ENCODE results near the gene PSKH1.

The PSKH1 gene

GRCh38 chr16:67871256-67871655 lies 21.8 kb upstream of the PSKH1 start:
- Mint-ChIP-seq H3K4me3 (peak overlapping the region; percentile 21 to 97 (median 96)), H3K27ac (peak overlapping the region in 1 of 3 experiments; percentile 68), H3K36me3 (ENCODE audit: low read depth) (peaks cover 30% of the 10 kb centered on the region), H3K27me3 (ENCODE audit: low read depth) (no peaks in the 10 kb centered on the region), H3K9me3 (no peaks in the 10 kb centered on the region), H3K4me1 (peaks cover 22% of the 10 kb centered on the region)
- no peak for TF ChIP-seq CTCF (IDR thresholded peaks at IDR 0.05; ENCODE audit: unreplicated experiment in 3 of 3)

- peaks cover 29% of the 10 kb centered on the region for H3K36me3 Mint-ChIP-seq (ENCODE audit: low read depth)
- peak overlapping the region; percentile 91 to 97 (median 96) for H3K4me3 Mint-ChIP-seq
- TF ChIP-seq CTCF (IDR thresholded peaks at IDR 0.05; ENCODE audit: unreplicated experiment in 3 of 3): no peak
- H3K9me3 Mint-ChIP-seq: no peaks in the 10 kb centered on the region
- peaks cover 22% of the 10 kb centered on the region for H3K4me1 Mint-ChIP-seq
- H3K27me3 Mint-ChIP-seq (ENCODE audit: low read depth): no peaks in the 10 kb centered on the region
- H3K27ac Mint-ChIP-seq: peak overlapping the region; percentile 17 to 68 (median 52)
Observed at GRCh38 chr16:67872131-67872630, 20.9 kb upstream of the PSKH1 start.

GRCh38 chr16:67872631-67873434 lies 20.2 kb upstream of the PSKH1 start, which contains the start of gene EDC4:
EDC4 (plus strand) TSS chr16:67873052; CDS start chr16:67873262, 210 bp downstream.
- TF ChIP-seq CTCF (IDR thresholded peaks at IDR 0.05; ENCODE audit: unreplicated experiment in 3 of 3): no peak
- peaks cover 31% of the 10 kb centered on the region for H3K36me3 Mint-ChIP-seq (ENCODE audit: low read depth)
- H3K27ac Mint-ChIP-seq: peak within 1 kb of the TSS; percentile 80 to 96 (median 85)
- peaks cover 22% of the 10 kb centered on the region for H3K4me1 Mint-ChIP-seq
- H3K27me3 Mint-ChIP-seq (ENCODE audit: low read depth): no peaks in the 10 kb centered on the region
- H3K4me3 Mint-ChIP-seq: peak within 1 kb of the TSS; percentile 91 to 97 (median 96)
- no peaks in the 10 kb centered on the region for H3K9me3 Mint-ChIP-seq

- Mint-ChIP-seq H3K36me3 (ENCODE audit: low read depth) (peaks cover 32% of the 10 kb centered on the region), H3K9me3 (no peaks in the 10 kb centered on the region), H3K4me3 (peak overlapping the region; percentile 91 to 97 (median 96)), H3K27ac (peak overlapping the region; percentile 80 to 96 (median 85)), H3K27me3 (ENCODE audit: low read depth) (no peaks in the 10 kb centered on the region), H3K4me1 (peaks cover 22% of the 10 kb centered on the region)
- no peak for TF ChIP-seq CTCF (IDR thresholded peaks at IDR 0.05; ENCODE audit: unreplicated experiment in 3 of 3)
Observed at GRCh38 chr16:67873435-67874370, 19.4 kb upstream of the PSKH1 start.

GRCh38 chr16:67874372-67874771 lies 18.7 kb upstream of the PSKH1 start:
- Mint-ChIP-seq H3K4me3 (peak overlapping the region; percentile 91 to 97 (median 96)), H3K36me3 (ENCODE audit: low read depth) (peaks cover 39% of the 10 kb centered on the region), H3K27me3 (ENCODE audit: low read depth) (no peaks in the 10 kb centered on the region), H3K9me3 (no peaks in the 10 kb centered on the region), H3K27ac (peak overlapping the region; percentile 80 to 96 (median 85)), H3K4me1 (peaks cover 22% of the 10 kb centered on the region)
- no peak for TF ChIP-seq CTCF (IDR thresholded peaks at IDR 0.05; ENCODE audit: unreplicated experiment in 3 of 3)
